ENCODE measurements around the gene HSBP1L1. TPM values are rescaled to one million over a fixed set of nuclear protein-coding genes. Genes with fewer than 3 reads are reported as not detected.

The HSBP1L1 gene
- total and polyA plus RNA-seq, 2 of the 8 experiments (the other 6 are each of a cell fraction or from before 2014, with no cell fraction given): 1.0 to 1.3 TPM

- Histone ChIP-seq H4K20me1 (replicated peaks in 1 of 2; ENCODE audit: control insufficient read depth in 1 of 2, insufficient read depth in 2 of 2, low read length in 2 of 2) (no peaks in the 10 kb centered on the region), H2BK15ac (ENCODE audit: low read length) (no peak overlapping the region), H3K23me2 (ENCODE audit: low read depth, low read length) (peaks cover 3% of the 10 kb centered on the region; the same call in 1 of the 2 replicates), H3K9me3 (ENCODE audit: insufficient read depth in 2 of 2, low read depth in 1 of 2, low read length in 1 of 2) (no peaks in the 10 kb centered on the region), H3K27me3 (replicated peaks in 1 of 4; ENCODE audit: control insufficient read depth in 3 of 4, extremely low read depth in 1 of 4, insufficient read depth in 3 of 4, low read length in 3 of 4) (no peaks in the 10 kb centered on the region), H4K91ac (replicated peaks; ENCODE audit: insufficient read length, low read length) (no peak overlapping the region), H3K4me3 (ENCODE audit: extremely low read depth in 1 of 4, insufficient read depth in 2 of 4, low read depth in 3 of 4, low read length in 4 of 4) (no peak overlapping the region), H3K27ac (ENCODE audit: low read depth, low read length) (no peak overlapping the region), H3K4ac (replicated peaks; ENCODE audit: insufficient read length, low read depth, low read length) (no peak overlapping the region), H3K56ac (replicated peaks; ENCODE audit: insufficient read length, low read depth, low read length) (no peak overlapping the region), H2BK120ac (replicated peaks; ENCODE audit: low read depth, low read length) (no peak overlapping the region), H3K9ac (replicated peaks in 1 of 4; ENCODE audit: extremely low read depth in 1 of 4, low read depth in 3 of 4, low read length in 3 of 4) (no peak overlapping the region), H3K79me2 (ENCODE audit: control insufficient read depth in 1 of 2, insufficient read depth in 2 of 2, low read length in 2 of 2) (no peaks in the 10 kb centered on the region), H2BK20ac (ENCODE audit: low read length) (no peak overlapping the region), H3K4me2 (ENCODE audit: insufficient read depth in 1 of 2, low read depth in 2 of 2, low read length in 2 of 2) (no peak overlapping the region), H2AK5ac (ENCODE audit: low read depth, low read length) (no peak overlapping the region), H2AFZ (ENCODE audit: low read length) (no peak overlapping the region), H3K36me3 (ENCODE audit: control insufficient read depth in 2 of 4, insufficient read depth in 4 of 4, low read length in 3 of 4) (no peaks in the 10 kb centered on the region), H3K14ac (ENCODE audit: insufficient read length) (no peak overlapping the region), H3K23ac (ENCODE audit: insufficient read length) (no peak overlapping the region), H3K4me1 (replicated peaks in 1 of 4; ENCODE audit: control insufficient read depth in 3 of 4, insufficient read depth in 4 of 4, low read length in 3 of 4) (peaks cover 0 to 8% (median 2%) of the 10 kb centered on the region in 4 experiments; a peak in 3 of 7 replicates), H2BK12ac (ENCODE audit: low read depth, low read length) (no peak overlapping the region), H3K79me1 (ENCODE audit: low read depth, low read length) (no peaks in the 10 kb centered on the region), H4K8ac (ENCODE audit: extremely low read depth, insufficient read depth, low read length) (no peak overlapping the region; the same call in 1 of the 2 replicates), H4K5ac (ENCODE audit: insufficient read length, low read depth, low read length) (no peak overlapping the region), H3K18ac (ENCODE audit: extremely low read depth, low read length) (no peak overlapping the region), H2BK5ac (ENCODE audit: low read depth, low read length) (no peak overlapping the region)
- FAIRE-seq: no peak
- CTCF ChIA-PET (ENCODE audit: partially characterized antibody): no interaction called here
- 97% methylated on average over 11 of the region's 20 CpGs; no CpG with 5 or more reads in 1 of the 2 experiments for WGBS, 2 experiments (ENCODE audit: extremely low coverage in 1 of 2, insufficient coverage in 1 of 2, insufficient read length in 1 of 2, insufficient replicate concordance in 2 of 2, low coverage in 1 of 2, low lambda C conversion rate in 2 of 2, missing lambda C conversion rate in 1 of 2)
- POLR2A ChIA-PET (ENCODE audit: partially characterized antibody): no interaction called here
- no peak for DNase-seq (ENCODE audit: low read depth in 1 of 2, low spot score in 2 of 2)
- TF ChIP-seq TCF12 (IDR thresholded peaks at IDR 0.05; ENCODE audit: low read depth, low read length): no peak
Measured at GRCh38 chr18:79918615-79919011, 45.8 kb upstream of the HSBP1L1 start.
